GM19025 (cell line): ENCODE results near the gene LRRC8D.
A peak's percentile ranks its signal among the peaks of the same experiment; 100 is the strongest.

Source experiments
- ATAC-seq: cut with Tn5 transposase; IDR thresholded peaks from one replicate; pipeline ENCODE4 v1.9.1; 2021; ENCODE audit warnings: mild to moderate bottlenecking, low read depth, moderate library complexity; ENCODE audit not compliant: unreplicated experiment

LRRC8D gene

DNA sequence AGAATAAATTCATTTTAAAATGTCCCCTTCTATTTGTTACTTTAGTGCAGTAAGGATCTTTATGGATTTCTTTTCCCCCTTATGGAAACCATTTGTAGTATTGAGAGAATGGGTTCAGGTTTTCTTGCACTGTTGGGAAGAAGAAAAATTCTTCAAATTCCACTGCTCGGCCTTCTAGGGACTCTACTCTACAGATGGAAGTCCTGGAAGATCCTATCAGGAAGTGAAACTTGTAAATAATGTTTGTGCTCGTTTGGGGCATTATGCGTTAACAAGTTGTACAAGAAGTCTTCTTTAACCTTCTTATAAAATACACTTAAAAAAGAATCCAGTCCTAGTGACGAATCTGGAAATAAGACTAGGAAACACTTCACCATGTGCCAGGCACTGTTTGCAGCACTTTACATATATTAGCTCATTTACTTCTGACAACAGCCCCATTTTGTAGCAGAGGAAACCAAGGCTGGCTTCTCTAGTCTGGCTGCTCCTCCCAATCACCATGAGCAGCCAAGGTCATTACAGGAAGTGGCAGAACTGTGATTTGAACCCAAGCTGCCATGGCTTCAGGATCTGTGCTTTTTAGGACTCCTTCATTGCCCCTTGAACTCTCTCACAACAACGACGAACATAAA lies 11.8 kb downstream of the LRRC8D start:
- ATAC-seq, result no peak

DNA sequence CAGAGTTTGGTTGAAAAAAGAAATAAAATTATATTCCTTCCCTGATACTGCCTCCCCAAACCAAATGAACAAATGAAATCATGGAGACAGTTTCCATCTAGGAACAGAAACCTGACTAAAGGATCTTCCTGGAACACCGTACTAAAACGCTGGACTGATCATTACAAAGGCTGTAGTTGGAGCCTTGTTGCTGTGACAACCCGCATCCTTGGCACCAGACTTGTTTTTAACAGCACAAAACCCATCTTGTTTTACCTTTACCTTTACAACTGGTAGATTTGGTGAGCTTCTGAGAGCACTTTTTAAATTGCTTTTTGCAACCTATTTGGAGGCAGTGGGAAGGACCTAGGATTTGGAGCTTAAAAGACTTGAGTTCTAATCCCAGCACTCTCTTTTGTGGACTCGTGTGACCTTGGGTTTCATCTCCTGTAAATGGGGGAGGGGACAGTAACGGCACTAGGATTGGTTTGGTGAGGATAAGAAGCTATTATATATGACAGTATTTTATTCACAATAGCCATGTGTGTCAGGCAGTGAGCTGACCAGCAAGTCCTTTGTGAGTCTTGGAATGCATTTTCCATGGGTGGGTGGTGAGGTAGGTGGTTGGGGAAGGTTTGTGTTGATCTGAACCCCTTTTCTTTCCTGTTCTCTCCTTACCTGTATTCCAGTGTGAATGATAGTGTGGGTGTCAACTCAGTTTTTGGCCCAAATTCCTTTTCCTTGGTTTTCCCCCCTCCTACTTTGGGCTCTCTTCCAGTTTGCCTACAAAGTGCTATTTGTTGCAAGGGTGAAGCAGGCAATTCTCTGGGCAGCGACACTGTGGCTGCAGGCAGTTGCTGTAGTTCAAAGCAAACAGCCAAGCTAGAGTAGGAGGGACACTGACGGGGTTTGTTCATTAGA lies 12.6 kb downstream of the LRRC8D start:
- ATAC-seq, result no peak

DNA sequence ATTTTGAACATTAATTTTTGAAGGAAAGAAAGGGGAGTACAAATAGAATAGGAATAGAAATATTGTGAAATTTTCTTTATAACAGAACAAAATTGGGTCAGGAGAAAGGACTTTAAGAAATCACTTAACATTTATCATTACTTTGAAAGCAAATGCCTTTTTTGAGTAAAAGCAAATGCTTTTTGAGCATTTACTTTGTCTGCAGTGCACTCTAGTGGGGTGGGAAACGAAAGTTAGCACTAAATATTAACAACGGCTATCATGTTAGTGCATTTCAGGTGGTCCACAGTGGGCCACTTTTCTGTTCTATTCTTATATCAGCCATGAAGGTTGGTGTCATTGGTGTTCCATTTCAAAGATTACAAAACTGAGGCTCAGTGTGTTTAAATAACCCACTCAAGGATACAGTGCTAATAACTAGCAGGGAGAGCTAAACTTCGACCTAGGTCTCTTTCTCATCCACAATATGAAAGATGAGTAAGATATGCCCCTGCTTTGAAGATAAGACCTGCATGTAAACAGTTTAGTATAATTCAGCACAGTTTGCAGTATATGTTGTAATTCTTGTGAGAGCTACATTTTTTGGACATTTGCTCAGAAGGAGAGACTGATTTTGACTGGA lies 13.4 kb downstream of the LRRC8D start:
- no peak for ATAC-seq

DNA sequence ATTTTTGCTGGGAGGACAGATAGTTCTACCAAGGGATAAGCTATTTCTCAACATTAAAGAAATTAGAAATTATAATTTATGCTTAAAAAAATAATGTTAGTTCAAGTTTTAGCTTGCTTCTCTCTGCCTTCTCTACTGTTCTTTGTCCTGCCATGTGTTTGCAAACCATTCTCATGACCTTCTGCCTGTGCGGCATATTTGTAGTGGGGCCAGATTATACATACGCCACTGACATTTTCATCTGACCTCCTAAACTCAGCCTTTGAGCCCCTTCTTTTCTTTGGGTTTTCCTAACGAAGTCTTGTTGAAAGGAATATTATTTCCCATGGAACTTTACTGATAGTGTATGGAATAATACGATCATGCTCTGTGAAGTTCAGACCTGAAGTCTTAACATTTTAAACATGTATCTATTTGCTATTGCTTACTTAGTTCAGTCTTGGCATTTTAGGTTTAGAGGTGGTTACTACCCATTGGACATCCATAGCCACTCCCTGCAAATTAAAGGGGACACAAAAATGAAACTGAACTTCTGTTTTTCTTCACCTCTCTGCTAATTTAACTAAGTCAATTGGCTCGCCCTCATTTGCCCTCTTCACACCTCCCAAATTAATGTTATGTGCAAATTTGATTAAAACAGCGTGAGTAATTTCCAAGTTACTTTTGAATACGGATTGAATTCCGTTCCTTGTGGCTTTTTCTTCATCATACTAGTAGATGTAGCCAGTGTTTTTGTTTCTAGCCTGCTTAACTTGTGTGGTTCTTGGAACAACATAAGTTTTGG lies 15.6 kb downstream of the LRRC8D start:
- no peak for ATAC-seq

DNA sequence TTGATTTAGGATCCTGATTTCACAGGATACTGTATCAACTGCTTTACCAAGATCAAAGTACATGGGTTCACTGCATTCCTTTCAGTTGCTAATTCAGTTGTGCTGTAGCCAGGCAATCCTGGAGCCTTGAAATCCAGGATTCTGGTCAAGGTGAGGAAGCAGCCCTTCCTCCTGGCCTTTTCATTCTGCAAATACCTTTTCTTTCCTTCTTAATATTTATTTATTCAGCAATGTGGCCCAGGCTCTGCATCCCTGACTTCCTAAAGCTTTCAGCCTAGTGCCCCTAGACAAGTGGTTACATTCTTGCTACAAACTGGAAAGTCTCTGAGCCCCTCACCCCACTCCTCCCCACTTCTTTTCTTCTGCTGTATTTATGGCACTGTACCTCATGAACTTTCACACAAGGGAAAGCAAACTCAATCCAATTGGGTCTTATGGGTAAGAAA lies 16.2 kb downstream of the LRRC8D start:
- no peak for ATAC-seq

DNA sequence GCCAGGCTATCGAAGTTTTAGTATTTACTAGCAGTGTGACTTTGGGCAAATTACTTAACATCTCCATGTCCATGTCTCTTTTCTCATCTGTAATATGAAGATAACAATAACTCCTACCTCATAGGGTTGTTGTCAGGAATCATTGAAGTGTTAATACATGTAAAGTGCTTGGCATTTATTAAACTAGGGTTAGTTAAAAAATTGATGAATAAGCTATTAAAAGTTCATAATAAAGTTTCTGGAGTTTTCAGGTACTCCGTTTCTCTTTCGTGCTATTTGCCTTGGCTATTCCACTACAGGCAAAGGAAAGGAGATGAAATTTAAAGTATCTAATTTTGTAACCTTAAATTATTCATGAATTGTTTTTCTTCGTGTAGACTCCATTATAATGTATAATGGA lies 16.7 kb downstream of the LRRC8D start:
- no peak for ATAC-seq

DNA sequence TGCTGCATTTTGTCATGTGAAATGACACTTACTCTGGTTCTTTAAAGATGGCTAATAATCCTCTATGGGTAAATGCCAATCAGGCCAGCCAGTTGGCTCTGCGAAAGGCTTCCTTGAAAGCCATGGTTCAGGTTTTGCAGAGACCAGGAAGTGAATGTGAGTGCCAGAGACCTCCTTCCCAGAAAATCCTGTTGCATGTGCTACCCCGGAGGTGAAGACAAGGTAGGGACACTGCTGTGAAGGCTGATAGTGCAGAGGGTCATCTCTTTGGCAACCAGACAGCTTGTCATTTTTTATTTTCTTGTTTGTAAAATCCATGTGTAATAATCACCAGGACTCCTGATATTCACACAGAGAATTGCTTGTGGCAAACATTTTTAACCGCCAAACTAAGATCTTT lies 18.7 kb downstream of the LRRC8D start:
- no peak for ATAC-seq

DNA sequence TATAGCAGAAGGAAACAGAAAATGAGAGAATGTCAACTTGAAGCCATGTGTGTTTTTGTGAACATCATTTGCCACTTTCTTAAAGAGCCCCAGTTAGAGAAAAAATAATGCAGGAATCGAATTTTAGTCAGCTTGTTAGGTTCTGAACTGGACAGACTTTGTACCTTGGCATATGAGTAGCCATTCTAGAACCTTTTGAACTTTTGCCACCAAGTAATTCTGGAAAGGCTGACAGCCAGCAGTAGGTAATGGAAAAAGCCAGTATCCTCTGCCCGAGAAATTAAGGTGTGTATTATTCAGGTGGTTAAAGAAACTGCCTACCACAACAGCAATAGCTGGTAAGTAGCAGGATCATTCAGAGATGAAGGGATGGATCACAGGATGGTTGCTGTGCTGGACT lies 20.7 kb downstream of the LRRC8D start:
- ATAC-seq, result no peak

DNA sequence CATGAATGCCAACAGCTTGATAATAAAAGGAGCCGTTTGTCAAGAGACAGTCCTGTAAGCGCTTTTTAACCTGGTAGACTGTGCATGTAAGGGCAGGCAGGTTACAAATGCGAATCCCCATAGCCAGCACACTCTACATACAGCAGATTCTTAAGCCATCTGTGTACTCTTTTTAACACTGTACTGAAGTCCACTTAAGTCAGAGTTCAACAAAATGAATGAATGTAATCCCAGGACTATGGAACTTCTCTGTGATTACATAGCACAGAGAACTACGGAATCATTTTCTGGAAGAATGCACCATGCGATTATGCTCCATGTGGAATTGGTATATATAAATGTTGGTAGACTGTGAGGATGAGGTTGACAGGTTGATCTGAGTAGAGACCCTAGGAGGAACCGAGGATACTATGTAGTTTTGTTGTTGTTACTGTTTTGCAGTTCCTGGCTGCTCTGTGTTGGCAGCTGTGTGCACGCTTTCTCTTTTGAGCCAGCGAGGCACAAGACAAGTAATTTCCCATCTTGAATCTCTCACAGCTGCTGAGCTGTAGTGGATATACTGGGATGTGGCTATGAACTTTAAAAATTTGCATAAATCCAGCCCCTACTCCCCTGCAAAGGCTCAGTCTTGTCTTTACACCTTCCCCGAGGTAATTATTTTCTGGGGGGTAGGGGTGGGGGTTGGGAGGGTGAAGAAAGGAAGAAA lies 21.9 kb downstream of the LRRC8D start:
- peak; percentile 38 for ATAC-seq

DNA sequence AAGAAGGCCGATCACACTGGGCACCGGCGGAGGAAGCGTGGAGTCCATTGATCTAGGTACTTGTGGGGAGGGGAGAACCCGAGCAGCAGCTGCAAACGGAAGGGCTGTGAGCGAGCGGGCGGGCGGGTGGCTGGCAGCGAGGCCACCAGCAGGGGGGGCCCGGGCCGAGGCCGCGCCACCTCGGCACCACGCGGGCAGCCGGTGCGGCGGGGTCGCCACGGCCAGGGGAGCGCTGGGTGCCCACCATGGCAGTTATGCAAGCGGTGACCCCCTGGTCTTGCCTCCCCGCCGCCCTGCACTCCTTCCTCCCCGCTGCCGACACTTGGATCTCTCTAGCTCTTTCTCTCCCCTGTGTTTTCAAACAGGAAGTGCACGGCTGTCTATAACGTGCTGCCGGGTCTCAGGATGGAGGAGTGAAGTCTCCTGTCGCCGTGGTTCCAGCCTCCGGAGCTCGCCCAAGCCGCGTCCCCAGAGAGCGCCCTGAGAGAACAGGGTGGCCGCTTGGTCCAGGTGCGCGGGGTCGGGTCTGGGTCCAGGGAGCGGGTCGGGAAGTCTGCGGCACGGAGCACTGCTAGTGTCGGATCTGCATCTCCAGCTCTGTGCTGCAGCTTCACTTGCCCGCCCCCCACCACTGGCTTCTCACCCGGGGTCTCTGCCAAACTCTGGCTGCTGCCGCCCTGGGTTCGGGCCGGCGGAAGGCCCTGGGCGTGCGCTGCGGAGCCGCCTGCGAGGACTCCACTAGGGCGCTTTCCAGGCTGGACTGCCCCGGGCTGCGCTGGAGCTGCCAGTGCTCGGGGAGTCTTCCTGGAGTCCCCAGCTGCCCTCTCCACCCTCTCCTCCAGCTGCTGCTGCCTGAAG lies 22.7 kb downstream of the LRRC8D start:
- ATAC-seq, result peak; percentile 88

DNA sequence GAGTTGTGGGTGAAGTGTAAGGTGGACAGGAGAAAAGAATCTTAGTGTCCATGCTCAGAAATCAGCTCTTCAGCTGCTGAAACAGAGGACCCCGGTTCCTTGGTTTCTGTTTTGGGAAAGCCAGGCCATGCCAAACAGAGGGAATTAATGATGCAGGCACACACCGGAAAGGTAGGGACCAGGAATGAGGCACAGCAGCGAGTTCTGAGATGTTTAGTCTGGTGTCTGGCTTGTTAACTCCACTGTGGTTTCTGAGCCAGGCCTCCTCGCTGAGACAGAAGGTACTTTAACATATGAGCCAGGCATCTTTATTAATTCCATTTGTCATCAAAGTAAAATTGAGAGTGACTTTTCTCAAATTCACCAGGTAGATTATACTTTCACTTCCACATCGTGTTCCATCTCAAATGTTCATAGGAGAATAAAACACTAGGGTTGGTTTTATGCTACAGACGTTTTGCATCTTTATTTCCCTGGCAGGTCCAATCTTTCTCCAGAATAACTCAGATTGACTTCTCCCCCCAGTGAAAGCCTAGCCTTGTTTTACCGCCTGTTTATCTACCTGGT lies 23.5 kb downstream of the LRRC8D start:
- ATAC-seq, result no peak

DNA sequence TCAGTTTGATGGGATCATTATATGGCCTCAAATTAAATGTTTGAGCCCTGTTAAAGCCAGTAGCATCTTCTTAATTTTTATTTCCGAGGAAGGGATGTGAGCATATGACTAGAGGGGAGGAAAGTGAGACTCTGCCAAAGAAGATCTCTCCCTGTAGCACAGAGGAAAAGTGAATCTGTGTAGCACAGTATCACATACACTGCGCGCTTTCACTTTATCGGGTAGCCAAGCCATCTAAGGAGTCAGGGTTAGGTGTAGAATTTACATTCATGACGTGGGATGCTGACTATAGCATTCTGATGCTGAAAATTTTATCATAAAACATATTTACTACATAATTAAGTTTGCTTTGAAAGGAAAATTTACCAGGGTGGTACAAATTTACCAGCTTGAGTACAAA lies 24.0 kb downstream of the LRRC8D start:
- no peak for ATAC-seq

DNA sequence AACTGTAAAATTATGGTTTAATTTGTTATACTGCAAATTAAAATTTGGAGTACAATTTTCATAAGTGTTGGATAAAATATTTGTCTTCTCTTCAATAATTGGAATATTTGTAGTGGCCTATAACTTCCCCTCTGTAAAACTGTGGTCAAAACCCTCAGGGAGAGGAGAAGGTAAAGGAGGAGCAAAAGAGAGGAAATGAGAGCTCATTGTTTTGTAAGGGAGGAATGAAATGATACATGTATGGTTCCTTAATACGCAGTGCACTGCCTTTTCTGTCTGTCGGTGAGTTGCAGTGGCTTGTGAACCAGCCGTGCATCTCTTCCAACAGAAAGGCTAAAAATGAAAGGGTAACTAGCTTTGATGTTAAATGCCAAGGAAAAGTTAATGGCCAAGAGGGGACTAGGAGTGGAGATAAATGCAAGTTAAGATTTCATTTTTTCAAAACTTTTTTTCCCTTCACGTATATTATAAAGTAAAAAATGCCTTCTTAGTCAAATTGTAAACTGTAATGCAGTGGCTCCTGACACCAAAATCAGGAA lies 26.4 kb downstream of the LRRC8D start:
- ATAC-seq, result no peak

DNA sequence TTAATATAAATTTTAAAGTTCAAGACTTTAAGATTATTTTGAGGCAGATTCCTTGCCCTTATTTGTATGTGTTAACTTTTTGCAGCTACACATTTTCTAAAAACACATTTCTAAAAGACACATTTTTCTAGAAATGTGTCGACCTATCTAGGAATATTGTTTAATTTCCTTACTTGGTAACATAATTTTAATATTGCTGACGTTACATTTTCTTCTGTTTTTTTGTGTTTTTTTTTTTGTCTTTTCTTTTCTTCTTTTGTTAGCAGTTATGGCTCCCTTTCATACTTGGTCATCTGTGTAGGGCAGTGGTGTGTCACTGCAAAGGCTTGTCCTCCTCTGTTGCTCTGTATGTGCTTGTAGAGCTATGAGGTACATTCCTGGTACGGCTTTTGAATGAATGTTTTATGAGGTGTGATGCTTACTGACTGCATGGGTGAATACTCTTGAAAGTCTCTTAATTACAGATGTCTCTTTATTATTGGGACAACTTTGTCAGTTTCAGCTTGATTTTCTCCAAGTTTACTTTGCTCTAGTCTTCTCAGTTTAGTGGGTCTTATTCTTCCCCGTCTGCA lies 30.1 kb downstream of the LRRC8D start:
- no peak for ATAC-seq

DNA sequence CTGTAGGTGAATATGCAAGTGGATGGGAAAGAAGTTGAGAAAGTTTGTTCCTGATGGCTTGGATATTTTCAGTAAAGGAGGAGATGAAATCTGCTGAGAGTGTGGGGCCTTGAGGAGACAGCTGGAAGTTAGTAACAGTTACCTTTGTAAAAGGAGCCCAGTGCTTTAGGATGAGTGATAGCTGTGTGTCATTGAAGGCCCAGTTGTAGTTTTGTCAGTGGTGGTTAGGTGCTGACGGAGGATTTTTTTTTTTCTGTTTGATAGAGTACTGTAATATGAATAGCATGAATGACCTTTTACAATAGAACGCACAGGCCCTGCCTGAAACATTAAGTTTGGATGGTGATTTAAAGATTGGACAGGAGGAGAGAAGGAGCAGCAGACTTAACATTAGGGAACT lies 33.3 kb downstream of the LRRC8D start:
- ATAC-seq, result no peak

DNA sequence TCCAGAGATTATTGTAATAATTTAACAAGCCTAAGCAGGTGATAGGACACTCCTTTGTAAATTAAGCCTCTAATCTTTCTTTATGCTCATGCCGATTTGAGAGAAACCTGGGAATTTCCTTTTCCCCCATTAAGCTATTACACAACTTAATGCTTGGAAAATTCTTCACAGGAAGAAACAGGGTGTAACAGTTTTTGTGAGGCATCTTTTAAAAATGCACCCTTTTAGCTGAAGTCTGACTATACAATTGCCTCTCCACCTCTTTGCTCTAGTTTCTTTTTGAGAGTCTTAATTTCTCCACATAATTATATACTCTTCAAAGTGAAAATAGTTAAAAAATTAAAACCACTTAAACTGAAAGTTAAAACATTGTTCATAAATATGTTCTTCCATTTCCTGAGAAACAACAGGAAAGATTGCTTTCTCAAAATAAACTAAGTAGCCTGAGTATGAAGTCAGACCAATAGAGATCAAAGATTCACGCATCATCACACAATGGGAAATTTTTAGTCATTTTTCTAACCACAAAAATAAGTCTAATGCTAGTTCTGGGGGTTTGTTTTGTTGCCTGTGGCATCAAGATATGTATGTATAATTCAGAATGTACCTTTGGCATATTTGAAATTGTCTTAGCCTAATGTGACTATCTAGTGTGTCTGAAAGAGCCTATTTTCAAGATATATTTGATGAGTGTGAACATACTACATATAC lies 34.7 kb downstream of the LRRC8D start:
- ATAC-seq, result peak; percentile 53

DNA sequence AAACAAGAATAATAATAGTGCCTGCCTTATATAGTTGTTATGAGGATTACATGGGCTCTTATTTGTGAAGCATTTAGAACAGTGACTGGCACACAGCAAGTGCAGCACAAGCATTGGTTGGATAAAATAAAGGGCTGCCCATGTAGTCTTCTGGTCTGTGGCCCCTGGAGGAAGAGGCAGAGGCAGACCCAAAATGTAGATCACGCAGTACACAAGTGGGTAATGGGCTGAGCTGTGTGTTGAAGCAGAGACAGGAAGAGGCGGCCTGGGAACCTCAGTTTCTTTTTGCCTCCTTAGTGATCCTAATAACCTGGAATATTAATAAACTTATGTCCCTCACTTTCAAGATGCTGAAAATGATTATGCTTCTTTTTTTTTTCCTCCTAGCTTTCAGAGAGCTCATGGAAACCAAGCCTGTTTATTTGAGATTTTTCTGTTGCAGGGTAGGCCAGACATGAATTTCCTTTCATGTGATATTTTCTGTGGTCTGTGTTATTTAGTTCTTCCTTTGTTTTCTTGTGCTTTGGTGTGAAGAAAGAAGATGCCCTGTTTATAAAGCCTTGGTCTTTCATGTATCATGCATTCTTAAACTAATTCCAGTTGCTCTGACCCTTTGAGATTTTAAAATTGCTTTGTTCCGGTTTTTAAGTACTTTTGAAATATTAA lies 42.5 kb downstream of the LRRC8D start:
- no peak for ATAC-seq
